PC-9 (cell line): ENCODE data around the gene C2orf78. TPM values are rescaled to one million over a fixed set of nuclear protein-coding genes. Genes with fewer than 3 reads are reported as not detected.
"Not testable (repeated sequence)": the region's sequence is repeated elsewhere in the genome, so short reads cannot be mapped to it uniquely, and the experiment has no call there.

Experiments used
- BruUV-seq: library from RNA; stranded (reverse); fragments of 400-500 nt; replicated peaks from 2 replicates; lab custom pipeline; 2021; lab: Mats Ljungman, UMichigan
- CTCF ChIA-PET: fragments of 300-600 bp; sonication (Branson Sonifier 250); formaldehyde crosslinking; loops from one replicate; lab custom pipeline; 2022; ENCODE audit warnings: antibody characterized with exemption; lab: Charles Lee
- POLR2A ChIA-PET: fragments of 300-600 bp; sonication (Branson Sonifier 250); formaldehyde crosslinking; loops from one replicate; lab custom pipeline; 2022; ENCODE audit warnings: antibody characterized with exemption; ENCODE audit not compliant: unreplicated experiment; lab: Charles Lee
- DNase-seq, 2 experiments: peaks; one replicate each; pipeline versions ENCODE4 v3.0.0 to v3.0.0-alpha.2; 2015 to 2022; ENCODE audit warnings: mixed read lengths in 1 of 2
- H2AFZ ChIP-seq: fragments of 200-600 bp; sonication (generic); 2 replicates; pipeline ENCODE4 v1.8.1; 2017; ENCODE audit warnings: antibody characterized with exemption
- H3F3A ChIP-seq: fragments of 200-600 bp; sonication (generic); 2 replicates; pipeline ENCODE4 v1.8.1; 2017; ENCODE audit warnings: antibody characterized with exemption, mild to moderate bottlenecking, low read depth; ENCODE audit not compliant: insufficient read depth
- H3K27ac ChIP-seq: fragments of 200-600 bp; sonication (generic); 2 replicates; pipeline ENCODE4 v1.6.1; 2016; ENCODE audit warnings: mixed run types
- H3K27me3 ChIP-seq: fragments of 200-600 bp; sonication (generic); 2 replicates; pipeline ENCODE4 v1.6.1; 2016; ENCODE audit warnings: low read depth, mixed run types; ENCODE audit not compliant: insufficient read depth
- H3K36me3 ChIP-seq: fragments of 200-600 bp; sonication (generic); 2 replicates; pipeline ENCODE4 v1.6.1; 2016; ENCODE audit warnings: low read depth, mixed run types
- H3K4me1 ChIP-seq: fragments of 200-600 bp; sonication (generic); replicated peaks from 2 replicates; pipeline ENCODE4 v1.6.1; 2016; ENCODE audit warnings: mixed run types; ENCODE audit not compliant: insufficient read depth
- H3K4me2 ChIP-seq: fragments of 200-600 bp; sonication (generic); 2 replicates; pipeline ENCODE4 v1.6.1; 2017; ENCODE audit warnings: mixed run types
- H3K4me3 ChIP-seq: fragments of 200-600 bp; sonication (generic); 2 replicates; pipeline ENCODE4 v1.6.1; 2016; ENCODE audit warnings: mixed run types
- H3K79me2 ChIP-seq: fragments of 200-600 bp; sonication (generic); 2 replicates; pipeline ENCODE4 v1.6.1; 2017; ENCODE audit warnings: low read depth, mixed run types
- H3K9me2 ChIP-seq: fragments of 200-600 bp; sonication (generic); 2 replicates; pipeline ENCODE4 v1.8.1; 2017; ENCODE audit warnings: mild to moderate bottlenecking; ENCODE audit not compliant: insufficient read depth
- H3K9me3 ChIP-seq: fragments of 200-600 bp; sonication (generic); 2 replicates; pipeline ENCODE4 v1.8.1; 2016; ENCODE audit warnings: low read depth; ENCODE audit not compliant: insufficient read depth
- H4K20me1 ChIP-seq: fragments of 200-600 bp; sonication (generic); 2 replicates; pipeline ENCODE4 v1.8.1; 2017; ENCODE audit not compliant: insufficient read depth
- CTCF ChIP-seq: fragments of 200-600 bp; sonication (generic); conservative IDR thresholded peaks from 2 replicates; pipeline ENCODE4 v1.6.1; 2017; ENCODE audit warnings: mixed run types, antibody characterized with exemption, mild to moderate bottlenecking, moderate library complexity
- EZH2 ChIP-seq: fragments of 200-600 bp; sonication (generic); IDR thresholded peaks from 2 replicates; pipeline ENCODE4 v1.8.0; 2017; ENCODE audit warnings: antibody characterized with exemption, low read depth
- intact Hi-C: fragments of 100-400 bp; cut with micrococcal nuclease; formaldehyde crosslinking; loops from one replicate; pipeline ENCODE4 v1.10.0; 2022; ENCODE audit not compliant: unreplicated experiment
- total RNA-seq: library from RNA; stranded (reverse); gene quantifications from 2 replicates; pipeline ENCODE4 v1.2.3, GENCODE V29; 2021

The C2orf78 gene
- total RNA-seq, 1 experiment from 2014 or later, result not detected

GRCh38 chr2:73779467-73780236, 4.3 kb upstream of the C2orf78 start, which contains the start of gene DUSP11:
TSS of gene DUSP11 (minus strand) at chr2:73780103. CDS start at chr2:73779974, 129 bp downstream.
- Histone ChIP-seq H3K4me2 (peak within 1 kb of the TSS; percentile 89), H4K20me1 (no peaks in the 10 kb centered on the region), H2AFZ (peak within 1 kb of the TSS; percentile 100), H3K4me3 (peak within 1 kb of the TSS; percentile 70), H3K27me3 (no peaks in the 10 kb centered on the region), H3K36me3 (peaks cover 17% of the 10 kb centered on the region), H3K9me3 (no peaks in the 10 kb centered on the region), H3K27ac (peak within 1 kb of the TSS; percentile 15; the same call in 1 of the 2 replicates), H3F3A (no peaks in the 10 kb centered on the region), H3K79me2 (peaks cover 24% of the 10 kb centered on the region), H3K9me2 (no peaks in the 10 kb centered on the region), H3K4me1 (peaks cover 22% of the 10 kb centered on the region)
- BruUV-seq, result TSS peak; percentile 33
- TF ChIP-seq CTCF, result peak; percentile 98
- TF ChIP-seq EZH2, result no peak
- POLR2A ChIA-PET, result interaction anchor here (0.7 kb wide), 1 partner anchor 847 kb away, joined by 4 read pairs; no protein-coding TSS in a partner anchor
- peak; percentile 88 to 92 for DNase-seq
- CTCF ChIA-PET, result interaction anchor here (0.6 kb wide), 1 partner anchor 58 kb away, joined by 5 read pairs; no protein-coding TSS in a partner anchor
- intact Hi-C loops, result no loop called here

- intact Hi-C loops, result no loop called here
- Histone ChIP-seq H3F3A (no peaks in the 10 kb centered on the region), H3K27ac (no peak overlapping the region), H2AFZ (peak overlapping the region; percentile 100; the same call in 1 of the 2 replicates), H4K20me1 (no peaks in the 10 kb centered on the region), H3K27me3 (no peaks in the 10 kb centered on the region), H3K4me2 (peak overlapping the region; percentile 89), H3K9me3 (no peaks in the 10 kb centered on the region), H3K9me2 (no peaks in the 10 kb centered on the region), H3K79me2 (peaks cover 24% of the 10 kb centered on the region), H3K36me3 (peaks cover 13% of the 10 kb centered on the region), H3K4me1 (peaks cover 22% of the 10 kb centered on the region), H3K4me3 (peak overlapping the region; percentile 70; the same call in 1 of the 2 replicates)
- no TSS peak for BruUV-seq
- TF ChIP-seq EZH2, result no peak
- peak; percentile 55; the same call in 1 of the 2 replicates for TF ChIP-seq CTCF
- DNase-seq, result no peak
- CTCF ChIA-PET, result interaction anchor here (0.6 to 0.7 kb wide), 2 partner anchors 59 to 65 kb away, joined by 5 read pairs; no protein-coding TSS in a partner anchor
- POLR2A ChIA-PET, result no interaction called here
Measured at GRCh38 chr2:73780237-73780582, 3.8 kb upstream of the C2orf78 start.

- POLR2A ChIA-PET, H3K27me3 ChIP-seq, H3K9me3 ChIP-seq, H3K36me3 ChIP-seq, H3K4me3 ChIP-seq, intact Hi-C loops, H4K20me1 ChIP-seq, H3K9me2 ChIP-seq, H3F3A ChIP-seq, CTCF ChIA-PET, BruUV-seq, H3K27ac ChIP-seq: not testable (repeated sequence)
- peaks cover 14% of the 10 kb centered on the region for H3K79me2 ChIP-seq
- H3K4me1 ChIP-seq, result peaks cover 17% of the 10 kb centered on the region
- H3K4me2 ChIP-seq, result peak overlapping the region; percentile 62
- peak; percentile 36 to 60 for DNase-seq
- peak overlapping the region; percentile 83 for H2AFZ ChIP-seq
Measured at GRCh38 chr2:73783402-73783801, 581 bp upstream of the C2orf78 start.
